A549 (cell line): ENCODE results near the gene DGKH.

Experiments used
- CTCF ChIP-seq: fragments of >200 bp; sonication (Bioruptor Twin); formaldehyde crosslinking; IDR thresholded peaks from 3 replicates; pipeline ENCODE4 v1.5.1; 2016
- ELK1 ChIP-seq: fragments of 150-350 bp; IDR thresholded peaks from 2 replicates; pipeline ENCODE4 v1.6.1; 2014; ENCODE audit warnings: low read depth, mild to moderate bottlenecking, low read length
- FOXS1 ChIP-seq: fragments of 250-450 bp; sonication (Bioruptor Pico); IDR thresholded peaks from 2 replicates; pipeline ENCODE4 v1.5.0; 2020; ENCODE audit warnings: mild to moderate bottlenecking, moderate library complexity
- HDAC2 ChIP-seq: fragments of 200-600 bp; sonication (generic); IDR thresholded peaks from 2 replicates; pipeline ENCODE4 v1.6.1; 2016
- HMGXB4 ChIP-seq: fragments of 250-450 bp; sonication (Bioruptor Pico); IDR thresholded peaks from 2 replicates; pipeline ENCODE4 v1.5.0; 2021; ENCODE audit warnings: mild to moderate bottlenecking, moderate library complexity, borderline replicate concordance
- JUN ChIP-seq, 2 experiments: fragments of >200 bp; sonication (Bioruptor Twin); formaldehyde crosslinking; IDR thresholded peaks; 2 replicates in 1 of 2; 3 replicates in 1 of 2; pipeline ENCODE4 v1.6.1; 2016 to 2017
- JUNB ChIP-seq: fragments of >200 bp; sonication (Bioruptor Twin); formaldehyde crosslinking; IDR thresholded peaks from 2 replicates; pipeline ENCODE4 v1.6.1; 2016
- KDM1A ChIP-seq: fragments of 200-600 bp; sonication (generic); IDR thresholded peaks from 2 replicates; pipeline ENCODE4 v1.6.1; 2016; ENCODE audit warnings: low read depth, mild to moderate bottlenecking
- MAX ChIP-seq: IDR thresholded peaks from 2 replicates; pipeline ENCODE4 v1.6.1; 2012
- NR3C1 ChIP-seq: fragments of >200 bp; sonication (Bioruptor Twin); formaldehyde crosslinking; IDR thresholded peaks from 3 replicates; pipeline ENCODE4 v1.6.1; 2017
- POLR2A ChIP-seq: IDR thresholded peaks from 2 replicates; pipeline ENCODE4 v1.6.1; 2012; ENCODE audit warnings: mild to moderate bottlenecking, low read length
- RARB ChIP-seq: fragments of 250-450 bp; sonication (Bioruptor Pico); IDR thresholded peaks from 2 replicates; pipeline ENCODE4 v1.8.0; 2021; ENCODE audit warnings: mild to moderate bottlenecking, moderate library complexity
- RCOR1 ChIP-seq: fragments of 150-350 bp; IDR thresholded peaks from 2 replicates; pipeline ENCODE4 v1.6.1; 2014; ENCODE audit warnings: antibody characterized with exemption, low read length, low read depth
- ZFP36 ChIP-seq: fragments of 450-650 bp; IDR thresholded peaks from 2 replicates; pipeline ENCODE4 v1.6.1; 2014; ENCODE audit warnings: borderline replicate concordance; ENCODE audit not compliant: partially characterized antibody

GRCh38 chr13:42173789-42174343 lies 125.4 kb downstream of the DGKH start:
- TF ChIP-seq CTCF (no peak), JUNB (no peak), NR3C1 (no peak), POLR2A (no peak), JUN (IDR thresholded peaks at IDR 0.05) (no peak), MAX (no peak), HDAC2 (no peak), ZFP36 (no peak), ELK1 (no peak), FOXS1 (CRISPR knock-in tag) (no peak), HMGXB4 (CRISPR knock-in tag) (no peak), RCOR1 (no peak), RARB (CRISPR knock-in tag) (no peak), KDM1A (no peak)
